GM19099 (cell line): Measurements from ENCODE around the gene LLPH.

Source experiments
- POLR2A ChIP-seq: IDR thresholded peaks from 3 replicates; pipeline ENCODE4 v1.6.1; 2011; ENCODE audit warnings: low read depth; ENCODE audit not compliant: insufficient read length; ENCODE audit errors: extremely low read depth

Gene LLPH

DNA sequence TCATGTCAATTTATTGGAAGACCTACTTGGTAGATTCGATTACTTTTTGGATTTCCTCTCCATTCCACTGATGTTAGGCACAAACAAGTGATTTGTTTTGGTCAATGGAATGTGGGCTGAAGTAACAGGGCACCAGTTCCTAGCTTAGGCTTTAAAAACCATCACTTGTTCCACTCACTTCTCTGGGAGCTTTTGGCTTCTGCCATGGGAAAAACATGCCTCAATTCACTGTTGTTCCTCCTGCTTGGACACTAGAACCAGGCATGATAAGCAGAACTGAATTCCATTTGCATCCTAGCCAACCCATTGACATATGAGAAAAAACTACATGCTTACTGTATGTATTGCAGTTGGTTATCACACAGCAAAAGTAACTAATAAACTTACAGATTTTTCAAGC, 47.8 kb downstream of the LLPH start:
- TF ChIP-seq POLR2A, result no peak

DNA sequence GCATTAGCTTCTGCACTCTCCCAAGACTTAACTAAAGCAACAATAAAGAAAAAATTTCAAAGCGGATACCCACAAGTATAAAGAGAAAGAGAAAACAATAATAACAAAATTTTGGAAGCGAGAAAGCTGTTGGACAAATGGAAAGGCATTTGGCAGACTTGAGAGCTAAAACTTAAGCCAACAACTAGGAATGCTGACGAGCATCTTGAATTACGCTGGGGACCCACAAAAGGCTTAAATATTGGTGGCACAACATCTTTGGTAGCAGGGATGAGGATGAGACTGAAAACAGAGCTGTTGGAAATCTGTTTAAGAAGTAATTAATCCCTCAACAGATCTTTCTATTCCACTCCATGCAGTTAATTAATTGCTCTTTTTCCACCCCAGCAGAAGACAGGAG, 49.8 kb downstream of the LLPH start:
- TF ChIP-seq POLR2A, result no peak

- no peak for TF ChIP-seq POLR2A
These were observed 53.0 kb downstream of the LLPH start for GRCh38 chr12:66077542-66077941.

DNA sequence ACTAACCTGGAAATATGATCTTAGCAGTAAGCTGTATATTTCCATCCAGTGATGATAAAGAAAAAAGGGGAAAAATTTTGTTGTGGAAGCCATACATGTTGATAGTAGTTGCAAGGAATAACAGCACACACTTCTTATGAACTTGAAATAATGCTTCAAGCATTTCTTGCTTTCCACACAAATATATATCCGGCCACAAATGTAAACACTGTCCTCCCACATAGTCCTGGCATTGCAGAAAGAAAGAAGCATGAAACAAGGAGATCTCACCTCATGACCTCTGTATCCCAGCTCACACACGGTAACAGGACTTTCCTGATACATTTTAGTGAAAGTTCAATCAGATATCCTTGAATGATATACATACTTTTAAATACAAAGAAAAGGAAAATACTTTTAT, 56.0 kb downstream of the LLPH start:
- TF ChIP-seq POLR2A, result no peak

GRCh38 chr12:66072566-66072965, 58.0 kb downstream of the LLPH start:
- no peak for TF ChIP-seq POLR2A

GRCh38 chr12:66072135-66072534, 58.4 kb downstream of the LLPH start:
- TF ChIP-seq POLR2A, result no peak

DNA sequence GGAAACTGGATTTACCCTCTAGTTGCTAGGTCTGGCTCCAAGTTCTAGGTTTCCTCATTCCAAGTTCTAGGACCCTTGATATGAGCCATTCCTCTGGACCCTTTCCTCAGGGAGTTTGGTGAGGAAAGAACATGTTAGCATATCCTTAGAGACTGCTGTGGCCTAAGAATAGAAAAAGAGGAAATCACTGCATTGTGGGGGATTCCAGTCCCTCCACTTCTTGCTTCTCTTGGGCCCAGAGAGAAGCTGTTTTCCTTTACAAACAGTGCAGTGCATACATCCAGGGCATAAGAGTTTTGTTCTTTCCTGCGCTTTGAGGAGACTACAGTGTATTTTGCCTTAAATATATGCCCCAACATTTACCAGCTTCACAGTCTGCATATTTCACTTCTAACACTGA, 59.0 kb downstream of the LLPH start:
- TF ChIP-seq POLR2A, result no peak

- TF ChIP-seq POLR2A, result no peak
These were observed 60.0 kb downstream of the LLPH start for GRCh38 chr12:66070378-66071120.

- TF ChIP-seq POLR2A, result no peak
These were observed 63.5 kb downstream of the LLPH start for GRCh38 chr12:66066929-66067523.
